Liver (tissue), 3 donors: ENCODE data around the gene LILRA6.
"Not testable (repeated sequence)": the region's sequence is repeated elsewhere in the genome, so short reads cannot be mapped to it uniquely, and the experiment has no call there.

Experiments used
- EGR1 ChIP-seq, 2 donors: IDR thresholded peaks; 2 replicates each; pipeline ENCODE4 v1.6.1; 2016 to 2018; ENCODE audit warnings: antibody characterized with exemption in 2 of 2, low read depth in 2 of 2
- GABPA ChIP-seq, 2 donors: IDR thresholded peaks in 1 of 2; conservative IDR thresholded peaks in 1 of 2; 2 replicates each; pipeline ENCODE4 v1.6.1; 2016; ENCODE audit warnings: antibody characterized with exemption in 2 of 2, mild to moderate bottlenecking in 1 of 2, moderate library complexity in 1 of 2
- NR2F2 ChIP-seq: IDR thresholded peaks from 2 replicates; pipeline ENCODE4 v1.6.1; 2016; ENCODE audit warnings: antibody characterized with exemption
- REST ChIP-seq: IDR thresholded peaks from 2 replicates; pipeline ENCODE4 v1.6.1; 2016; ENCODE audit warnings: antibody characterized with exemption, mild to moderate bottlenecking
- RXRA ChIP-seq, 2 donors: IDR thresholded peaks; 2 replicates each; pipeline ENCODE4 v1.6.1; 2017 to 2018; ENCODE audit warnings: antibody characterized with exemption in 2 of 2, mild to moderate bottlenecking in 1 of 2
- TF ChIP-seq, protein P1 (sequence below): fragments of 150-350 bp; IDR thresholded peaks from 2 replicates; pipeline ENCODE4 v1.5.1; 2017; ENCODE audit warnings: improper control_type of control experiment, low read depth, low read length; ENCODE audit not compliant: missing input control
- TF ChIP-seq, protein P2 (sequence below): IDR thresholded peaks from 2 replicates; pipeline ENCODE4 v1.6.1; 2016; ENCODE audit warnings: antibody characterized with exemption
- donor health status: healthy.
- donor health status: healthy.

GRCh38 chr19:54194463-54194862 lies 48.1 kb downstream of the LILRA6 start:
- TF ChIP-seq, protein P1, sequence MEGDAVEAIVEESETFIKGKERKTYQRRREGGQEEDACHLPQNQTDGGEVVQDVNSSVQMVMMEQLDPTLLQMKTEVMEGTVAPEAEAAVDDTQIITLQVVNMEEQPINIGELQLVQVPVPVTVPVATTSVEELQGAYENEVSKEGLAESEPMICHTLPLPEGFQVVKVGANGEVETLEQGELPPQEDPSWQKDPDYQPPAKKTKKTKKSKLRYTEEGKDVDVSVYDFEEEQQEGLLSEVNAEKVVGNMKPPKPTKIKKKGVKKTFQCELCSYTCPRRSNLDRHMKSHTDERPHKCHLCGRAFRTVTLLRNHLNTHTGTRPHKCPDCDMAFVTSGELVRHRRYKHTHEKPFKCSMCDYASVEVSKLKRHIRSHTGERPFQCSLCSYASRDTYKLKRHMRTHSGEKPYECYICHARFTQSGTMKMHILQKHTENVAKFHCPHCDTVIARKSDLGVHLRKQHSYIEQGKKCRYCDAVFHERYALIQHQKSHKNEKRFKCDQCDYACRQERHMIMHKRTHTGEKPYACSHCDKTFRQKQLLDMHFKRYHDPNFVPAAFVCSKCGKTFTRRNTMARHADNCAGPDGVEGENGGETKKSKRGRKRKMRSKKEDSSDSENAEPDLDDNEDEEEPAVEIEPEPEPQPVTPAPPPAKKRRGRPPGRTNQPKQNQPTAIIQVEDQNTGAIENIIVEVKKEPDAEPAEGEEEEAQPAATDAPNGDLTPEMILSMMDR = not testable (repeated sequence)
- TF ChIP-seq GABPA (IDR thresholded peaks at IDR 0.05 in 1 of 2, conservative IDR thresholded peaks at IDR 0.05 in 1 of 2); RXRA (IDR thresholded peaks at IDR 0.05); EGR1 (IDR thresholded peaks at IDR 0.05; ENCODE audit: low read depth in 2 of 2); REST; NR2F2: not testable (repeated sequence)
- TF ChIP-seq, protein P2, sequence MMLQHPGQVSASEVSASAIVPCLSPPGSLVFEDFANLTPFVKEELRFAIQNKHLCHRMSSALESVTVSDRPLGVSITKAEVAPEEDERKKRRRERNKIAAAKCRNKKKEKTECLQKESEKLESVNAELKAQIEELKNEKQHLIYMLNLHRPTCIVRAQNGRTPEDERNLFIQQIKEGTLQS = not testable (repeated sequence)
